Natural killer cell (primary cell): ENCODE measurements around the gene SYCP3. TPM values are rescaled to one million over a fixed set of nuclear protein-coding genes. Genes with fewer than 3 reads are reported as not detected.

Experiments
- ATAC-seq, 3 donors: fragments of 150-1000 bp in 2 of 3; fragments of 200-7000 bp in 1 of 3; cut with Tn5 transposase; 1 replicate in 1 of 3; 2 replicates in 2 of 3; pipeline ENCODE4 v1.10.0; 2021; ENCODE audit warnings: mild to moderate bottlenecking in 2 of 3, moderate library complexity in 2 of 3
- DNase-seq, 2 donors: peaks; one replicate each; pipeline versions ENCODE4 v3.0.0 to v3.0.0-alpha.2; 2013 to 2021; ENCODE audit warnings: mixed read lengths in 1 of 2
- H3K27ac ChIP-seq: one replicate; pipeline ENCODE4 v1.5.1; 2013; ENCODE audit warnings: mild to moderate bottlenecking, low read length
- H3K27me3 ChIP-seq: one replicate; pipeline ENCODE4 v1.6.1; 2013; ENCODE audit warnings: low read length; ENCODE audit not compliant: control insufficient read depth, insufficient read depth
- H3K36me3 ChIP-seq: one replicate; pipeline ENCODE4 v1.6.1; 2013; ENCODE audit warnings: low read length; ENCODE audit not compliant: control insufficient read depth, insufficient read depth
- H3K4me1 ChIP-seq: one replicate; pipeline ENCODE4 v1.6.1; 2013; ENCODE audit warnings: low read length; ENCODE audit not compliant: control insufficient read depth, insufficient read depth
- H3K4me3 ChIP-seq: one replicate; pipeline ENCODE4 v1.5.1; 2013; ENCODE audit warnings: low read length
- H3K9me3 ChIP-seq: one replicate; pipeline ENCODE4 v1.6.1; 2013; ENCODE audit warnings: low read length; ENCODE audit not compliant: control insufficient read depth, insufficient read depth
- H3K27ac Mint-ChIP-seq, 2 donors: one replicate each; pipeline ENCODE4 v1.8.0; 2022; ENCODE audit warnings: mild to moderate bottlenecking in 2 of 2, mixed read lengths in 2 of 2, moderate library complexity in 1 of 2
- H3K27me3 Mint-ChIP-seq, 2 donors: one replicate each; pipeline ENCODE4 v1.8.0; 2022; ENCODE audit warnings: low read depth in 2 of 2, mixed read lengths in 2 of 2
- H3K36me3 Mint-ChIP-seq: one replicate; pipeline ENCODE4 v1.8.0; 2022; ENCODE audit warnings: mixed read lengths
- H3K4me1 Mint-ChIP-seq, 2 donors: one replicate each; pipeline ENCODE4 v1.8.0; 2022; ENCODE audit warnings: mixed read lengths in 2 of 2
- H3K4me3 Mint-ChIP-seq: one replicate; pipeline ENCODE4 v1.8.0; 2022; ENCODE audit warnings: mild to moderate bottlenecking, moderate library complexity, mixed read lengths
- H3K9me3 Mint-ChIP-seq, 2 donors: one replicate each; pipeline ENCODE4 v1.8.0; 2022; ENCODE audit warnings: mixed read lengths in 2 of 2
- WGBS: methylation state at CpG from one replicate; pipeline ENCODE4 v1.1.7; 2013; ENCODE audit warnings: missing lambda C conversion rate; ENCODE audit not compliant: insufficient coverage; 5-methylcytosine and 5-hydroxymethylcytosine counted together
- intact Hi-C: fragments of 100-400 bp; cut with micrococcal nuclease; formaldehyde crosslinking; loops from one replicate; pipeline ENCODE4 v1.14.2; 2022
- total RNA-seq, 4 donors: library from RNA; stranded (reverse); fragments of 120-200 nt in 1 of 4; gene quantifications; one replicate each; pipeline versions ENCODE4 v1.2.3 to v1.2.4, GENCODE V29; 2013 to 2022
- TF ChIP-seq, protein P1 (sequence below): fragments of 200-600 bp; IDR thresholded peaks from one replicate; pipeline ENCODE4 v1.8.0; 2022; ENCODE audit warnings: antibody characterized with exemption

Gene SYCP3
- total RNA-seq, 3 donors from 2014 or later (not counting 1 experiment from before 2014, with no cell fraction given), result 1.4 to 3.2 (median 2.4) TPM

DNA sequence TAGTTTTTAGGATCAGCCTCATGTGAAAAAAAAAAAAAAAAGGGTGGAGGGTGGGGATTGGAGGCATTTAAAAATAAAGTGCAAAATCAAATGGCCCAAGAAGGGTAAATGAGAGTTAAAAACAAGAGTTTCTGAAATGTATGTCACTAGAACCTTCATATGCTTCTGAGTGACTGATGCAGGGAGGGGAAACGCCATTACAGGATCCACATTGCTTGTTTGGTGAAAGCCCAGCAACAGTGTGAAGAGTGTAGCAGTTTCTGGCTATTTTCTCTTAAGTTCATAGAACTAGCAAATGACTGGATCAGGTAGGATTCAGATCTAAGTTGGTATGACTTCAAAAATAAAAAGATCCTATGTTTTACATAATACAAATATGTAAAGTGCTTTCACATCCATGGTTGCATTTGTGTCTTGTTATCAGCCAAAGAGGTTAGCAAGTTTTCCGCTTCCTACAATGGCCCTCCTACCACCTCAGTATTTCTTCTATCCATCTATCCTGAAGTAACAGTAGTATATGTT, 38.9 kb downstream of the SYCP3 start:
- intact Hi-C loops, result no loop called here
- Histone ChIP-seq H3K4me3 (no peak overlapping the region), H3K9me3 (no peaks in the 10 kb centered on the region), H3K27me3 (no peaks in the 10 kb centered on the region), H3K27ac (no peak overlapping the region), H3K36me3 (no peaks in the 10 kb centered on the region), H3K4me1 (peaks cover 18% of the 10 kb centered on the region)
- H3K27ac Mint-ChIP-seq, result no peak overlapping the region
- H3K9me3 Mint-ChIP-seq, result no peaks in the 10 kb centered on the region
- ATAC-seq (no peak), DNase-seq (peak in 1 of 2 donors; percentile 8)
- H3K4me1 Mint-ChIP-seq, result peaks cover 16 to 18% of the 10 kb centered on the region in 2 donors
- H3K27me3 Mint-ChIP-seq, result peaks cover 0 to 5% of the 10 kb centered on the region in 2 donors
- WGBS, result 91% methylated on average over 1 of the region's 2 CpGs
- TF ChIP-seq, protein P1, sequence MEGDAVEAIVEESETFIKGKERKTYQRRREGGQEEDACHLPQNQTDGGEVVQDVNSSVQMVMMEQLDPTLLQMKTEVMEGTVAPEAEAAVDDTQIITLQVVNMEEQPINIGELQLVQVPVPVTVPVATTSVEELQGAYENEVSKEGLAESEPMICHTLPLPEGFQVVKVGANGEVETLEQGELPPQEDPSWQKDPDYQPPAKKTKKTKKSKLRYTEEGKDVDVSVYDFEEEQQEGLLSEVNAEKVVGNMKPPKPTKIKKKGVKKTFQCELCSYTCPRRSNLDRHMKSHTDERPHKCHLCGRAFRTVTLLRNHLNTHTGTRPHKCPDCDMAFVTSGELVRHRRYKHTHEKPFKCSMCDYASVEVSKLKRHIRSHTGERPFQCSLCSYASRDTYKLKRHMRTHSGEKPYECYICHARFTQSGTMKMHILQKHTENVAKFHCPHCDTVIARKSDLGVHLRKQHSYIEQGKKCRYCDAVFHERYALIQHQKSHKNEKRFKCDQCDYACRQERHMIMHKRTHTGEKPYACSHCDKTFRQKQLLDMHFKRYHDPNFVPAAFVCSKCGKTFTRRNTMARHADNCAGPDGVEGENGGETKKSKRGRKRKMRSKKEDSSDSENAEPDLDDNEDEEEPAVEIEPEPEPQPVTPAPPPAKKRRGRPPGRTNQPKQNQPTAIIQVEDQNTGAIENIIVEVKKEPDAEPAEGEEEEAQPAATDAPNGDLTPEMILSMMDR, result no peak
- no peaks in the 10 kb centered on the region for H3K36me3 Mint-ChIP-seq
- no peak overlapping the region for H3K4me3 Mint-ChIP-seq

DNA sequence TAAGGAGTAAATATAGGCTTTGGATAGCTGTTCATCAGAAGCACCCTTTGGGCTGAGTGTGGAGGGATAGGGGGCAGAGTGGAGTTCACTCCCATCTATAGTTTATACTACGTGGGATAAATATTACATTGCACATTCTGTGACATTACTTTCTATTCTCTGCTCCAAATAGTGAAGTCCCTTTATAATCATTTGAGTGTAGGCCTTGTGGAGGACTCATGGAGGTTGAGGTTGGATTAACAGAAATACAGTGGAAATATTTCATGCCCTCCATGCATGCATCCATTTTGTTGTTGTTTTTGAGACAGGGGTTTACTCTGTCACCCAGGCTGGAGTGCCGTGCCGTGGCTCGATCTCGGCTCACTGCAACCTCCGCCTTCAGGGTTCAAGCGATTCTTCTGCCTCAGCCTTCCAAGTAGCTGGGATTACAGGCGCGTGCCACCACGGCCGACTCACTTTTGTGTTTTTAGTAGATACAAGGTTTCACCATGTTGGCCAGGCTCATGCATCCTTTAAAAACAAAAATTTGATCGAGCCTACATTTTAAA, 40.4 kb downstream of the SYCP3 start:
- DNase-seq (peak in 1 of 2 donors; percentile 22), ATAC-seq (no peak)
- Mint-ChIP-seq H3K27me3 (peaks cover 0 to 10% of the 10 kb centered on the region in 2 donors), H3K9me3 (no peaks in the 10 kb centered on the region), H3K36me3 (no peaks in the 10 kb centered on the region), H3K27ac (peak overlapping the region in 1 of 2 donors; percentile 75), H3K4me3 (peak overlapping the region; percentile 92), H3K4me1 (peaks cover 16 to 18% of the 10 kb centered on the region in 2 donors)
- Histone ChIP-seq H3K4me3 (peak overlapping the region; percentile 77), H3K4me1 (peaks cover 18% of the 10 kb centered on the region), H3K27me3 (no peaks in the 10 kb centered on the region), H3K9me3 (no peaks in the 10 kb centered on the region), H3K36me3 (no peaks in the 10 kb centered on the region), H3K27ac (no peak overlapping the region)
- intact Hi-C loops, result no loop called here
- WGBS, result 97% methylated on average over 10 of the region's 12 CpGs
- TF ChIP-seq, protein P1, result no peak

DNA sequence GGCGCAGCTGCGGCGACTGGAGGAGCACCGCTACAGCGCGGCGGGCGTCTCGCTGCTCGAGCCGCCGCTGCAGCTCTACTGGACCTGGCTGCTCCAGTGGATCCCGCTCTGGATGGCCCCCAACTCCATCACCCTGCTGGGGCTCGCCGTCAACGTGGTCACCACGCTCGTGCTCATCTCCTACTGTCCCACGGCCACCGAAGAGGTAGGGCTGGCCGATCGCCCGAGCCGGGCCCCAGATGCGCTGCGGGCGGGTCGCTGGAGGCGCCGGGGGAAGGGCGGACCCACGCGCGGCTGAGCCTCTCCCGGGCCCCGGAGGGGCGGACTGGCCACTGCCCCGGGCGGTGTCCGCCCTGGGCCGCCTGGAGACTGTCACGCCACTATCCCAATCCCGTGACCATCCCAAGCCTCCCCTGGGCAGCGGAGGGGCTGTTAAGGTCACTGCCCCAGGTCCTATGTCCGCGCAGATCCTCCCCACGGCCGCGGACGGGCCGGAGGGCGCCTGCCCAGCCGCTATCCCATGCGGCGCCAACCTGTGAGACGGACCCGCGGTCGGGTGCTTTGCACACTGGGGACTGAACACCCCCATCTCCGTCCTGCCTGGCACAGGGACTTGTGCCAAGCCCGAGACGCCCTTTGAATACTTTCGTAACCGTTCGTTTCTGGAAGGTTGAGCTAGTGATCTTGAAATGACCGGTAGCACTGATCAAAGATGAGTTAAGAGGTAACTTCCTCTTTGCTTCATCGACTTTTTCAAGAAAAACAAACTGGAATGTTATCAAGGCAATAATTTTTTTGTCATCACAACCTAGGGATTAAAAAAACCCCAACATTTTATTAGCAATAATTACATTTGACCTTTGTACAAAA, 41.1 kb downstream of the SYCP3 start:
- DNase-seq (peak; percentile 39 to 42), ATAC-seq (peak; percentile 41 to 48 (median 42))
- Histone ChIP-seq H3K27me3 (no peaks in the 10 kb centered on the region), H3K36me3 (no peaks in the 10 kb centered on the region), H3K27ac (peak overlapping the region; percentile 65), H3K4me1 (peaks cover 18% of the 10 kb centered on the region), H3K4me3 (peak overlapping the region; percentile 77), H3K9me3 (no peaks in the 10 kb centered on the region)
- Mint-ChIP-seq H3K27me3 (peaks cover 0 to 10% of the 10 kb centered on the region in 2 donors), H3K9me3 (no peaks in the 10 kb centered on the region), H3K36me3 (no peaks in the 10 kb centered on the region), H3K27ac (peak overlapping the region in 1 of 2 donors; percentile 75), H3K4me3 (peak overlapping the region; percentile 92), H3K4me1 (peaks cover 16 to 18% of the 10 kb centered on the region in 2 donors)
- intact Hi-C loops, result no loop called here
- TF ChIP-seq, protein P1, result no peak
- WGBS, result under 1% methylated on average over 67 of the region's 67 CpGs
